K562 (cell line): ENCODE data around the gene HLF.

ENCODE experiments used
- CTCF ChIP-seq, 3 experiments: IDR thresholded peaks in 2 of 3; conservative IDR thresholded peaks in 1 of 3; 2 replicates each; pipeline ENCODE4 v1.5.1; 2011 to 2012; ENCODE audit warnings: low read length in 3 of 3, mild to moderate bottlenecking in 3 of 3, control low read depth in 2 of 3, improper control_type of control experiment in 1 of 3, inconsistent platforms in 1 of 3, low read depth in 1 of 3, mixed read lengths in 1 of 3, moderate library complexity in 1 of 3; ENCODE audit not compliant: insufficient read depth in 2 of 3
- RBFOX2 ChIP-seq: fragments of 200-400 bp; formaldehyde crosslinking; IDR thresholded peaks from 2 replicates; pipeline ENCODE4 v1.6.1; 2017; ENCODE audit warnings: low read depth, mild to moderate bottlenecking, low read length, moderate library complexity
- YY1 ChIP-seq, 3 experiments: IDR thresholded peaks; 2 replicates each; pipeline ENCODE4 v1.6.1; 2011; ENCODE audit warnings: low read length in 2 of 3, mild to moderate bottlenecking in 2 of 3, moderate library complexity in 2 of 3, borderline replicate concordance in 1 of 3, control low read depth in 1 of 3, low read depth in 1 of 3; ENCODE audit not compliant: insufficient read depth in 3 of 3, insufficient replicate concordance in 2 of 3, control insufficient read depth in 1 of 3, insufficient read length in 1 of 3; ENCODE audit errors: extremely low read depth in 1 of 3

- no peak for TF ChIP-seq YY1 (IDR thresholded peaks at IDR 0.05; ENCODE audit: borderline replicate concordance in 1 of 3, control insufficient read depth in 1 of 3, extremely low read depth in 1 of 3, insufficient read depth in 3 of 3, insufficient read length in 1 of 3, insufficient replicate concordance in 2 of 3, low read depth in 1 of 3, low read length in 2 of 3)
- TF ChIP-seq RBFOX2, result no peak
- no peak for TF ChIP-seq CTCF (IDR thresholded peaks at IDR 0.05 in 2 of 3, conservative IDR thresholded peaks at IDR 0.05 in 1 of 3; ENCODE audit: insufficient read depth in 2 of 3, low read depth in 1 of 3, low read length in 3 of 3)
Measured at GRCh38 chr17:55291114-55291507, 26.4 kb downstream of the HLF start.
